Duodenal mucosa (tissue), 2 donors: ENCODE results near the gene HOXB1.
"Not testable (repeated sequence)": the region's sequence is repeated elsewhere in the genome, so short reads cannot be mapped to it uniquely, and the experiment has no call there.

Experiments used
- H3K27ac ChIP-seq: one replicate; pipeline ENCODE4 v1.7.0; 2013; ENCODE audit warnings: low read depth, low read length
- H3K27me3 ChIP-seq, 2 donors: one replicate each; pipeline ENCODE4 v1.7.0; 2013; ENCODE audit warnings: low read length in 2 of 2, control low read depth in 1 of 2; ENCODE audit not compliant: insufficient read depth in 2 of 2, control insufficient read depth in 1 of 2
- H3K36me3 ChIP-seq, 2 donors: one replicate each; pipeline ENCODE4 v1.7.0; 2013; ENCODE audit warnings: low read length in 2 of 2, control low read depth in 1 of 2; ENCODE audit not compliant: insufficient read depth in 2 of 2, control insufficient read depth in 1 of 2
- H3K4me1 ChIP-seq, 2 donors: one replicate each; pipeline ENCODE4 v1.7.0; 2013; ENCODE audit warnings: low read length in 2 of 2, control low read depth in 1 of 2; ENCODE audit not compliant: insufficient read depth in 2 of 2, control insufficient read depth in 1 of 2
- H3K4me3 ChIP-seq, 2 donors: one replicate each; pipeline ENCODE4 v1.7.0; 2013; ENCODE audit warnings: low read length in 2 of 2, low read depth in 1 of 2
- H3K9ac ChIP-seq, 2 donors: one replicate each; pipeline ENCODE4 v1.7.0; 2013; ENCODE audit warnings: low read length in 2 of 2, low read depth in 1 of 2
- H3K9me3 ChIP-seq, 2 donors: one replicate each; pipeline ENCODE4 v1.7.0; 2013; ENCODE audit warnings: low read length in 2 of 2, control low read depth in 1 of 2; ENCODE audit not compliant: control insufficient read depth in 1 of 2

The HOXB1 gene

DNA sequence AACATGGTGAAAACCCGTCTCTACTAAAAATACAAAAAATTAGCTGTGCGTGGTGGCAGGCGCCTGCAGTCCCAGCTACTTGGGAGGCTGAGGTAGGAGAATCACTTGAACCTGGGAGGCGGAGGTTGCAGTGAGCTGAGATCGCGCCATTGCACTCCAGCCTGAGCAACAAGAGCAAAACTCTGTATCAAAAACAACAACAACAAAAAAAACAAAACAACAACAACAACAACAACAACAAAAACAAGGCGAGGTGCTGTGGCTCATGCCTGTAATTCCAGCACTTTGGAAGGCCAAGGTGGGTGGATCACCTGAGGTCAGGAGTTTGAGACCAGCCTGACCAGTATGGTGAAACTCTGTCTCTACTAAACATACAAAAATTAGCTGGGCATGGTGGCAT lies 21.1 kb downstream of the HOXB1 start:
- H3K36me3 ChIP-seq, H3K27me3 ChIP-seq, H3K4me3 ChIP-seq, H3K27ac ChIP-seq, H3K9ac ChIP-seq, H3K9me3 ChIP-seq: not testable (repeated sequence)
- peaks cover 6 to 12% of the 10 kb centered on the region in 2 donors for H3K4me1 ChIP-seq

DNA sequence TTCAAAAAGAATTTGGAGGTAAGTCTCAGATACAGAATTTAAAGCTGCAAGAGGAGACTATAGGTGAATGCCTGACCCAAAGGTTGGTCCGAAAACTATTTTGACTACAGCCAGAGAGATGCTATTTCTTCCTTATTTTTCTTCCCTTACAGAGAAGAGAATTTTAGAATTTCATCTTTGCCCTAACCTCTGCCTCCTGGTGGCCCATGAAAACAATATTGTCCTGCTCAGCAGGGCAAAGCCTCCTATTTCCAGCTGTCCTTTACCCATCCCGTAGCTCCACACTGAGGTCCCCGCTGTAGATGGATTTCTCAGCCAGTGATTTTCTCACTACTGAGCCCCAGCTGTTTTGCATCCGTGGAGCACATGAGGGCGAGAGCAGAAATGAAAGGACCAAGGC lies 24.6 kb downstream of the HOXB1 start:
- Histone ChIP-seq H3K9me3 (no peaks in the 10 kb centered on the region), H3K36me3 (no peaks in the 10 kb centered on the region), H3K27ac (no peak overlapping the region), H3K4me3 (no peak overlapping the region), H3K9ac (no peak overlapping the region), H3K27me3 (peaks cover 3 to 12% of the 10 kb centered on the region in 2 donors), H3K4me1 (peaks cover 0 to 3% of the 10 kb centered on the region in 2 donors)

DNA sequence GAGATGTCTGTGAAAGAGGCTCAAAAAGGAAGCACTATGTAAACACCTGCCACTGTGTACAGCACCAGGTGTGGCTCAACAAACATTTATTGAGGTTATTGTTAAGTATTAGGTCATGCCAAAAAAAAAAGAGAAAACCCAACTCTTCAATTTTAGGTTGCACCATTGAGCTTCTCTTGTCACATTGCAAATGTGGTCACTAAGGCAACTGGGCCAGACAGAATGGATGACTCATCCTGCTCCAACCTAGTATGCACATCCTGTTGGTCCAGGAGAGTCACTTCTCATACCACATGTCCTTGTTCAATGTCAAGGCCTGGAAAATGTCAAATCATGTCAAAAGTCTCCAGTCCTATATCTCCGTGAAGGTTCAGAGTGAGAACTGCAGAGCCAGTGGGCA lies 25.0 kb downstream of the HOXB1 start:
- Histone ChIP-seq H3K27me3 (peaks cover 3 to 17% of the 10 kb centered on the region in 2 donors), H3K27ac (no peak overlapping the region)

DNA sequence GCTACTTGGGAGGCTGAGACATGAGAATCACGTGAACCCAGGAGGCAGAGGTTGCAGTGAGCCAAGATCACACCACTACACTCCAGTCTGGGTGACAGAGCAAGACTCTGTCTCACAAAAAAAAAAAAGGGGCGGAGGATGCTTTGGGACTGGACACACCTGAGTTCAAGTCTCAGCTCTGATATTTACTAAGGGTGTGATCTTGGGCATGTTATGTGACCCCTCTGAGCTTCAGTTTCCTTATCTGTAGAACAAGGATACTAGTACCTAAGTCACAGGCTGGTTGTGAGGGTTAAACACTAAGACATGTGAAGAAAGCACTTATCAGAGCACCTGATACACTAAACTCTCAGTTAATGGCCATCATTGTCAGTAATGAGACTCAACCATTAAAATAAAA lies 25.9 kb downstream of the HOXB1 start:
- H3K27ac ChIP-seq = no peak overlapping the region
- peaks cover 0 to 4% of the 10 kb centered on the region in 2 donors for H3K4me1 ChIP-seq
- no peaks in the 10 kb centered on the region for H3K36me3 ChIP-seq

More for the DNA sequence above, 25.0 kb downstream of the HOXB1 start:
- no peak overlapping the region for H3K9ac ChIP-seq
- no peaks in the 10 kb centered on the region for H3K9me3 ChIP-seq
- no peaks in the 10 kb centered on the region for H3K36me3 ChIP-seq
- H3K4me1 ChIP-seq = peaks cover 0 to 4% of the 10 kb centered on the region in 2 donors
- H3K4me3 ChIP-seq = no peak overlapping the region

DNA sequence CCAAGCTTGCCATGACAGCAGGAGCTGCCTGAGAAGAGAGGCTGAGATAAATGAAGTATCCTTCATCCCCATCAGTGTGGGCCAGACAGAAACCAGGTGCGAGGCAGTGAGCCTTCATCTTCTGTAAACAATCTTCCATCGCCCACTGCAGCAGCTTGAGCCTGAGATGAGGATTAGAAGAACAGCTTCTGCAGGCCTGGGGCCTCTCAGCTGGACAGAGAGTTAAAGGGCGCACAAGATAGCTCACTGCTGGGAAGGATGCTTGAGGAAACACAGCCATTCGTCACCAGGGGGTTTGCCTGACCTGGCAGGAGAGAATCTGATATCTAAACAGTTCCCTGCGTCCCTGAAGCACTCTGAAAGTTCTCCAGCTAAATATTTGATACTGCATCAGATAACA lies 27.1 kb downstream of the HOXB1 start:
- no peaks in the 10 kb centered on the region for H3K9me3 ChIP-seq
- H3K9ac ChIP-seq = no peak overlapping the region
- H3K27ac ChIP-seq = no peak overlapping the region
- peaks cover 0 to 4% of the 10 kb centered on the region in 2 donors for H3K4me1 ChIP-seq
- H3K36me3 ChIP-seq = no peaks in the 10 kb centered on the region
- peaks cover 3 to 23% of the 10 kb centered on the region in 2 donors for H3K27me3 ChIP-seq
- no peak overlapping the region for H3K4me3 ChIP-seq

More for the DNA sequence above, 25.9 kb downstream of the HOXB1 start:
- peaks cover 3 to 23% of the 10 kb centered on the region in 2 donors for H3K27me3 ChIP-seq
- no peaks in the 10 kb centered on the region for H3K9me3 ChIP-seq
- H3K9ac ChIP-seq = no peak overlapping the region
- no peak overlapping the region for H3K4me3 ChIP-seq

DNA sequence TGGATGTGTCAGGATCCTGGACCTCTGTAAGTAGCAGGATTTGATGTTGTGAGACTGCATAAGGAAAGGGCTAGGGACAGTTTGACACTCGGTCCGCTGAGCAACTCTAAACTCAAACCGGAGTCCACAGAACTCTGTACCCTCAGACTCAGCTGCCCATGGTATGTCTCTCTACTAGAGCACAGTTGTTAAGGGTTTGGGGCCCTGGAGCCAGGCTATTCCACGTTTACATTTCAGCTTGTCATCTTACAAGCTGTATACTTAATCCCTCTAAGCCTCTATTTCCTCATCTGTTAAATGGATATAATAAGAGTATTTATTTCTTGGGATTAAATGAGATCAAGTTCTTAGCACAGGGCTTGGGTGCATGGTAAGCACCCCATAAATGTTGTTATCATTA lies 27.9 kb downstream of the HOXB1 start:
- Histone ChIP-seq H3K27ac (no peak overlapping the region), H3K27me3 (peaks cover 3 to 26% of the 10 kb centered on the region in 2 donors), H3K36me3 (no peaks in the 10 kb centered on the region), H3K9ac (no peak overlapping the region), H3K4me1 (peaks cover 0 to 4% of the 10 kb centered on the region in 2 donors), H3K9me3 (no peaks in the 10 kb centered on the region), H3K4me3 (no peak overlapping the region)

DNA sequence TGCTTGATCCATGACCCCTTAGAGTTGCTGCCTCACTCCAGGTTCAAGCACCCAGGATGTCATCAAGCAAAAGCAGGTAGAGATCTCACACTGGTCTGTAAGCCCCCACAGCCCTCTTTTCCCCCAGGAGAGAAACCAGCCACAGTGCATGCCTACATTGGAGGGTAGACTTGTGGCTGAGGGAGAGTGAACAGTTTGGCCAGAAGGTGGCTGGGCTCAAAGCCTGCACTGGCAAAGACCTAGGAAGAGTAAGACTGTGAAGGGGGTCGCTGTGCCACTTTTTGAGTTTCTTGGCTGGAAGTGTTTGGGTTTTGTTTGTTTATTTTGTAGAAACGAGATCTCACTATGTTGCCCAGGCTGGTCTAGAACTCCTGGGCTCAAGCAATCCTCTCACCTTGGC lies 28.5 kb downstream of the HOXB1 start:
- H3K9me3 ChIP-seq = no peaks in the 10 kb centered on the region
- H3K27me3 ChIP-seq = peaks cover 3 to 27% of the 10 kb centered on the region in 2 donors
- peaks cover 0 to 4% of the 10 kb centered on the region in 2 donors for H3K4me1 ChIP-seq
- no peaks in the 10 kb centered on the region for H3K36me3 ChIP-seq
- H3K27ac ChIP-seq = no peak overlapping the region
- no peak overlapping the region for H3K9ac ChIP-seq
- no peak overlapping the region for H3K4me3 ChIP-seq

DNA sequence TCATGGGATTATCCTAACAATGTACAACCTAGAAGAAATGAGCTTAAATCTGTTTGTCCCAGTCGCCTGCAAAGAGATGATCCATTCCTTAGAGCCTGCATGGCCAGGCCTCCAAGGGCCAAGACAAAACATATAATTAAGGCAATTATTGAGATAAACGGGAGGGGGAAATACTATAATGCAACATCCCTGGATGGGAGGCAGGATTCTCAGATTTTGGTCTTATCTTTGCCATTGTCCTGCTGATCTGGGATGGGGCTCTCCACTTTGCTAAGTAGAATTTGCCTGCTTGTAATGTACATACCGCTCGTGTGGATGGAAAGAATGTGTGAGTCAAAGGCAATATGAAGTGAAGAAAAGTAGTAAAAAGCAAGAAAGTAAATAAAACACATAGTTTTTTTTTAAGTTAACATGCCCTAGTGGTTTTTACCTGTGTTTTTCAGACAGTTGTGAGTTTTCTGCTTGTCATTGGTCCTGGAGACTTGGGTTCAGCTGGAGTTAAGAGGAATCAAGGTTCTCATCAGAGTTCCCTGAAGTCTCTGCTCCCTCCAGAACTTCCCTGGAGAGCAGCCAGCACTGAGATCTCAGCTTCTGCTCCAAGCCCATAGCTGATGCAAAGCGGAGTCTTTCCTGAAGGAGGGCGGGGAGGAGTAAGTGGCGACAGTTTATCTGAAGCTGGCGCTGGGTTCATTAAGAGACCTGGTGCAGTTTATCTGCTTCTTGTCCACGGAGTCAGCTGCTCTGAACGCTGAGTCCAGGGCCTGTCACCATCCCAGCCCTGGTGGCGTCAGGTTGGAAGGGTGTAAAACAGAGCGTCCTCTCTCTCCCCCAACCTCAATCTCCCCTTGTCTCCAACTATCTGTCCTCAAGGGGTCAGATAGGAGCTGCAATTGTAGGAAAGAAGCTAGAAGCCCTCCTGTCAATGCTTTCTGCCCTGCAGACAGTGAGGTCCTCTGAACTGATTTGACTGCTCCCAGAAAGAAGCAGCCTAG lies 30.1 kb downstream of the HOXB1 start:
- H3K27me3 ChIP-seq = peaks cover 0 to 27% of the 10 kb centered on the region in 2 donors
- H3K36me3 ChIP-seq = no peaks in the 10 kb centered on the region
- H3K9me3 ChIP-seq = no peaks in the 10 kb centered on the region
- peaks cover 0 to 4% of the 10 kb centered on the region in 2 donors for H3K4me1 ChIP-seq
- no peak overlapping the region for H3K9ac ChIP-seq
- H3K27ac ChIP-seq = no peak overlapping the region
- H3K4me3 ChIP-seq = no peak overlapping the region

DNA sequence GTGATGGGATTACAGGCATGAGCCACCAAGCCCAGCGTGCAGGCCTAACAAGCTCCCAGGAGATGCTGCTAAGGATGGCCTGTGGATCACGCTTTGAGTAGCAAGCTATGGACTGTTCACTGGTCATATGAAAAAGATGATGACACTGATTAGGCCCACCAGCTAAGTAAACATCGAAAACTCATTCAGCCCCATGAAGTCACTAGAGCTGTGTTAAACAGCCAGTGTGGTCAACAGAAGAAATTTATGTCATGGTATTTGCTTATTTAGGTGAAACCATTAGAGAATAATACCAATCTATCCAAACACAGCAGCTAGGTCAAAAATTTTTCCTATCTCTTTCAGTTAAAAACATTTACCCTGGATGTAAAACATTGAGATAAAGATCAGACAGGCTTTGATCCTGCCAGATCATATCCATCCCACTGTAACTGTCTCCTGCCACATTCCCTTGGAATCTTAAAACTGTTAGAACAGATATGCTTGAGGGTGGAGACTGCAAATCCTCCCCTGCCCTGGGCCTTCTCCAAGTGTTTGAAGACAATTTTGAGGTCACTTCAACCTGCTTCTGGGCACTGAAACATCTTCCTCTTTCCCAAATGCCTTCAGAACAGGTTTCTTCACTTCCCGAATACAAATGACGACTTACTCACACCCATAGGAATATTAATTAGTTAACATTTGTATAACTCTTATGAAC lies 30.9 kb downstream of the HOXB1 start:
- Histone ChIP-seq H3K9ac (no peak overlapping the region), H3K27ac (no peak overlapping the region), H3K9me3 (no peaks in the 10 kb centered on the region), H3K4me1 (peaks cover 0 to 4% of the 10 kb centered on the region in 2 donors), H3K27me3 (peaks cover 0 to 27% of the 10 kb centered on the region in 2 donors), H3K36me3 (no peaks in the 10 kb centered on the region), H3K4me3 (no peak overlapping the region)

DNA sequence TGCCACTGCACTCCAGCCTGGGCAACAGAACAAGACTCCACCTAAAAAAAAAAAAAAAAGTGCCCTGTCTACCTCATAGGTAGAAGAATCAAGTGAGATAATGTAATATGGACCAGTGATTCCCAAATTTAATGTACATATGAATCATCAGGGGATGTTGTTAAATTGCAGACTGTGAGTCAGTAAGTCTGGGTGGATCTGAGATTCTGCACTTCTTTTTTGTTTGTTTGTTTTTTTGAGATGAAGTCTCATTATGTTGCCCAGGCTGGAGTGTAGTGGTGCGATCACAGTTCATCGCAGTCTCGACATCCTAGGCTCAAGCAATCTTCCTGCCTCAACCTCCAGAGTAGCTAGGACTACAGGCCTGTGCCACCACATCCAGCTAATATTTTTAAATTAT lies 31.6 kb downstream of the HOXB1 start:
- H3K4me1 ChIP-seq = peaks cover 0 to 4% of the 10 kb centered on the region in 2 donors
- peaks cover 1 to 30% of the 10 kb centered on the region in 2 donors for H3K27me3 ChIP-seq
- H3K4me3 ChIP-seq = no peak overlapping the region
- H3K36me3 ChIP-seq = no peaks in the 10 kb centered on the region
- H3K9me3 ChIP-seq = no peaks in the 10 kb centered on the region
- H3K27ac ChIP-seq = no peak overlapping the region
- H3K9ac ChIP-seq = no peak overlapping the region
